ENCODE measurements around the gene CACNB3.

DNA sequence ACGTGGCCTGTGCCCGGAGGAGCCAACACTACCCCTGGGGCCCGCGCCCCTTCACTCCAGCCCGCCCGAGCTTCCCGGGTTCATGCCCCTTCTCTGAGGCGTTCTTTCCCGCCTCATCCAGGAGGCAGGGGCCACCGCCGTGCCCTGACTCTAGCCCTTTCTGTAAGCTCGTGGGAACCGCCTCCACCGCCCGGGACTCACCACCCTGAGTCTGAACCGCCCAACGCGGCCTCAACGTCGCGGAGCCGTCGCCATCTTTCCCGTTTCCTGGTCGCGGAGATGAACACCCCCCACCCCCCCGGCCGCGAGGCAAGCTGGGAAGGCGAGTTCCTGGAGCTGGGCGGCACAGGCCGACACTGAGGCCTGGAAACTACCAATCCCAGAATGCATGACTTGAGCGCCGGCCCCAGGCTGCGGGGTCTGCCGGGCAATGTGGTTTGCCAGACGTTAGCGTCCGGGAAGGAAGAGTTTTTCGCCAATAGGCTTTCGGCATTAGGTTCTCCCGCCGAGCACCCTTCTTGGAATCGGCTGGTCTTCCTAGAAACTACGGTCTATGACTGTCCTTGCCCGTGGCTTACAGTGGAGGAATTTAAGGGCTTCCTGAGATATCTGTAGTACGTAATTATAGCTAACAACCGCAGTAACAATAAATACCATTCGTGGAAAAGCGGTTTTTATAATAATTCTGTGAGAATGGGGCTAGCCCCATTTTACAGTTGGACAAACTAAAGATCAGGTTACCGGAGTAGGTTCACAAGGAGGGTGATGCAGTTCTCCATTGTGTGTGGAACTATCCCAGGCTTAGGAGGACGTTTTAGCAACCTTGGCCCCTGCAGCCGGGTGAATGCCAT, 33.8 kb downstream of the CACNB3 start, which contains the start of gene DDX23:
- TF ChIP-seq, protein P1, sequence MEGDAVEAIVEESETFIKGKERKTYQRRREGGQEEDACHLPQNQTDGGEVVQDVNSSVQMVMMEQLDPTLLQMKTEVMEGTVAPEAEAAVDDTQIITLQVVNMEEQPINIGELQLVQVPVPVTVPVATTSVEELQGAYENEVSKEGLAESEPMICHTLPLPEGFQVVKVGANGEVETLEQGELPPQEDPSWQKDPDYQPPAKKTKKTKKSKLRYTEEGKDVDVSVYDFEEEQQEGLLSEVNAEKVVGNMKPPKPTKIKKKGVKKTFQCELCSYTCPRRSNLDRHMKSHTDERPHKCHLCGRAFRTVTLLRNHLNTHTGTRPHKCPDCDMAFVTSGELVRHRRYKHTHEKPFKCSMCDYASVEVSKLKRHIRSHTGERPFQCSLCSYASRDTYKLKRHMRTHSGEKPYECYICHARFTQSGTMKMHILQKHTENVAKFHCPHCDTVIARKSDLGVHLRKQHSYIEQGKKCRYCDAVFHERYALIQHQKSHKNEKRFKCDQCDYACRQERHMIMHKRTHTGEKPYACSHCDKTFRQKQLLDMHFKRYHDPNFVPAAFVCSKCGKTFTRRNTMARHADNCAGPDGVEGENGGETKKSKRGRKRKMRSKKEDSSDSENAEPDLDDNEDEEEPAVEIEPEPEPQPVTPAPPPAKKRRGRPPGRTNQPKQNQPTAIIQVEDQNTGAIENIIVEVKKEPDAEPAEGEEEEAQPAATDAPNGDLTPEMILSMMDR (IDR thresholded peaks at IDR 0.05; ENCODE audit: insufficient read depth, low read depth, low read length): no peak
- TF ChIP-seq EZH2 (IDR thresholded peaks at IDR 0.05; ENCODE audit: insufficient read depth, low read length): no peak

Measured in astrocyte (in vitro differentiated cells and primary cell).